Measurements from ENCODE around the gene PAQR7. TPM values are rescaled to one million over a fixed set of nuclear protein-coding genes. Genes with fewer than 3 reads are reported as not detected.
A peak's percentile ranks its signal among the peaks of the same experiment; 100 is the strongest.

PAQR7 gene
- total and polyA plus RNA-seq, 2 experiments from 2014 or later = 4.0 to 5.2 TPM

- no peaks in the 10 kb centered on the region for H3K9me3 Mint-ChIP-seq
- Histone ChIP-seq H3F3A (replicated peaks; ENCODE audit: low read depth) (no peaks in the 10 kb centered on the region; the same call in 1 of the 2 replicates), H4K20me1 (replicated peaks; ENCODE audit: insufficient read depth) (peaks cover 7% of the 10 kb centered on the region), H3K4me3 (no peak overlapping the region), H3K4me2 (no peak overlapping the region), H3K79me2 (replicated peaks; ENCODE audit: insufficient read depth) (peaks cover 13% of the 10 kb centered on the region), H3K27me3 (ENCODE audit: insufficient read depth) (no peaks in the 10 kb centered on the region), H3K9me2 (ENCODE audit: insufficient read depth) (no peaks in the 10 kb centered on the region), H2AFZ (peak overlapping the region; percentile 80), H3K27ac (ENCODE audit: low read depth) (no peak overlapping the region), H3K36me3 (ENCODE audit: insufficient read depth) (no peaks in the 10 kb centered on the region), H3K4me1 (ENCODE audit: insufficient read depth) (peaks cover 19% of the 10 kb centered on the region)
- peaks cover 20% of the 10 kb centered on the region for H3K4me1 Mint-ChIP-seq
- no peak overlapping the region for H3K4me3 Mint-ChIP-seq
- no peak overlapping the region for H3K27ac Mint-ChIP-seq
- peaks cover 13% of the 10 kb centered on the region for H3K36me3 Mint-ChIP-seq (ENCODE audit: low read depth)
- peaks cover 9% of the 10 kb centered on the region for H3K27me3 Mint-ChIP-seq (ENCODE audit: insufficient read depth, low read depth, poor library complexity)
- DNase-seq (ENCODE audit: low spot score) (no peak), ATAC-seq (no peak)
- no peak for TF ChIP-seq POLR2AphosphoS5 (IDR thresholded peaks at IDR 0.05; ENCODE audit: low read depth)
- no peak for TF ChIP-seq REST (IDR thresholded peaks at IDR 0.05; ENCODE audit: unreplicated experiment)
- TF ChIP-seq JUNB (IDR thresholded peaks at IDR 0.05; ENCODE audit: unreplicated experiment) = no peak
- TF ChIP-seq ZNF114 (CRISPR knock-in tag; IDR thresholded peaks at IDR 0.05) = no peak
- TF ChIP-seq NANOG (IDR thresholded peaks at IDR 0.05; ENCODE audit: borderline replicate concordance) = no peak
- TF ChIP-seq ZNF462 (CRISPR knock-in tag; IDR thresholded peaks at IDR 0.05) = no peak
- TF ChIP-seq EZH2phosphoT487 (IDR thresholded peaks at IDR 0.05; ENCODE audit: unreplicated experiment) = no peak
- TF ChIP-seq EZH2 (IDR thresholded peaks at IDR 0.05; ENCODE audit: low read depth, unreplicated experiment) = no peak
- TF ChIP-seq CREB1 (CRISPR knock-in tag; IDR thresholded peaks at IDR 0.05; ENCODE audit: low read depth) = no peak
- TF ChIP-seq ETS1 (IDR thresholded peaks at IDR 0.05) = no peak
Observed at GRCh38 chr1:25909040-25909439, 33.5 kb upstream of the PAQR7 start.

Measured in GM23338 (cell line).